Lower lobe of right lung (tissue), 2 donors: ENCODE data around the gene OSBPL5. TPM values are rescaled to one million over a fixed set of nuclear protein-coding genes. Genes with fewer than 3 reads are reported as not detected.
A peak's percentile ranks its signal among the peaks of the same experiment; 100 is the strongest.
"Not testable (repeated sequence)": the region's sequence is repeated elsewhere in the genome, so short reads cannot be mapped to it uniquely, and the experiment has no call there.

ENCODE experiments used
- ATAC-seq, 2 donors: fragments of 200-7000 bp; cut with Tn5 transposase; one replicate each; pipeline ENCODE4 v1.9.1; 2020 to 2022; ENCODE audit warnings: mild to moderate bottlenecking in 2 of 2, moderate library complexity in 2 of 2
- DNase-seq: peaks from one replicate; pipeline ENCODE4 v3.0.0-alpha.2; 2020
- H3K27ac ChIP-seq: fragments of 200-600 bp; one replicate; pipeline ENCODE4 v1.8.0; 2022
- H3K27me3 ChIP-seq: fragments of 200-600 bp; one replicate; pipeline ENCODE4 v1.8.0; 2022; ENCODE audit warnings: low read depth
- H3K36me3 ChIP-seq: fragments of 200-600 bp; one replicate; pipeline ENCODE4 v1.8.0; 2022; ENCODE audit warnings: mild to moderate bottlenecking
- H3K4me1 ChIP-seq: fragments of 200-600 bp; one replicate; pipeline ENCODE4 v1.8.0; 2022
- H3K4me3 ChIP-seq: fragments of 200-600 bp; one replicate; pipeline ENCODE4 v1.8.0; 2022; ENCODE audit warnings: mild to moderate bottlenecking
- H3K9me3 ChIP-seq: fragments of 200-600 bp; one replicate; pipeline ENCODE4 v1.8.0; 2022
- CTCF ChIP-seq: fragments of 200-600 bp; IDR thresholded peaks from one replicate; pipeline ENCODE4 v1.8.0; 2022; ENCODE audit warnings: antibody characterized with exemption, mild to moderate bottlenecking
- intact Hi-C: fragments of 100-400 bp; cut with DNase I; formaldehyde crosslinking; loops from one replicate; pipeline ENCODE4 v1.11.0; 2022
- total RNA-seq: library from RNA; stranded (reverse); fragmentation: NEBNext Ultra II Directional; extraction: Animal tissue kit (Norgen Biotek cat#: 25700); gene quantifications from one replicate; pipeline ENCODE4 v1.2.1, GENCODE V29; 2021
- donor health status: DM: no; HTN: yes; CAD: no; lungs with severe emphysema.

The OSBPL5 gene
- total RNA-seq, 1 donor from 2014 or later: 46.2 TPM

- TF ChIP-seq CTCF: no peak
- intact Hi-C loops: no loop called here
- peaks cover 12% of the 10 kb centered on the region for H3K36me3 ChIP-seq
Observed at GRCh38 chr11:3115321-3115720, 49.8 kb downstream of the OSBPL5 start.

DNA sequence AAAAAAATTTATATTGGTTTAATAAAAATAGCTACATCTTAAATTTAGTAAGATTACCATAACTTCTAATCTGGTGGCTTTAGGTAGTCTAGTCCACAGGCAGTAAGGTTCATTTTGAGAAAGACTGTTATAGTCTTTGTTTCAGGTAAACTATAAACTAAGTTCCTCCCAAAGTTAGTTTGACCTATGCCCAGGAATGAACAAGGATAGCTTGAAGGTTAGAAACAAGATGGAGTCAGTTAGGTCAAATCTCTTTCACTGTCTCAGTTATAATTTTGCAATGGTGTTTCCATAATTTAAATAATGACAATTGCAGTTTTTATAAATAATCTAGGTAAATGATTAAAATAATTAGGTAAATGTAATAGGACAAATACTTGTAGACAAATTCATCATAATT is 51.4 kb downstream of the OSBPL5 start:
- H3K27me3 ChIP-seq, H3K27ac ChIP-seq, ATAC-seq, H3K4me3 ChIP-seq, DNase-seq, H3K36me3 ChIP-seq, intact Hi-C loops, H3K9me3 ChIP-seq: not testable (repeated sequence)
- H3K4me1 ChIP-seq: peaks cover 12% of the 10 kb centered on the region

More at GRCh38 chr11:3115321-3115720, 49.8 kb downstream of the OSBPL5 start:
- H3K27ac ChIP-seq: no peak overlapping the region
- peaks cover 12% of the 10 kb centered on the region for H3K4me1 ChIP-seq
- H3K9me3 ChIP-seq: no peaks in the 10 kb centered on the region
- no peaks in the 10 kb centered on the region for H3K27me3 ChIP-seq
- ATAC-seq: no peak
- no peak for DNase-seq
- no peak overlapping the region for H3K4me3 ChIP-seq

GRCh38 chr11:3111919-3112690 is 53.0 kb downstream of the OSBPL5 start:
- DNase-seq: peak; percentile 3
- peaks cover 15% of the 10 kb centered on the region for H3K36me3 ChIP-seq
- no peak for TF ChIP-seq CTCF

GRCh38 chr11:3111466-3111865 is 53.6 kb downstream of the OSBPL5 start:
- H3K27me3 ChIP-seq: no peaks in the 10 kb centered on the region
- DNase-seq (no peak), ATAC-seq (no peak)
- H3K9me3 ChIP-seq: no peaks in the 10 kb centered on the region
- intact Hi-C loops: no loop called here
- H3K27ac ChIP-seq: no peak overlapping the region
- no peak for TF ChIP-seq CTCF
- H3K36me3 ChIP-seq: peaks cover 21% of the 10 kb centered on the region
- no peak overlapping the region for H3K4me3 ChIP-seq
- H3K4me1 ChIP-seq: peaks cover 12% of the 10 kb centered on the region

More at GRCh38 chr11:3111919-3112690, 53.0 kb downstream of the OSBPL5 start:
- Histone ChIP-seq H3K27ac (no peak overlapping the region), H3K9me3 (no peaks in the 10 kb centered on the region), H3K4me3 (no peak overlapping the region), H3K4me1 (peaks cover 12% of the 10 kb centered on the region), H3K27me3 (no peaks in the 10 kb centered on the region)
- peak; percentile 52 to 80 for ATAC-seq
- intact Hi-C loops: no loop called here

GRCh38 chr11:3109921-3110706 is 55.0 kb downstream of the OSBPL5 start:
- Histone ChIP-seq H3K27me3 (no peaks in the 10 kb centered on the region), H3K36me3 (peaks cover 27% of the 10 kb centered on the region), H3K9me3 (no peaks in the 10 kb centered on the region), H3K27ac (no peak overlapping the region), H3K4me3 (no peak overlapping the region), H3K4me1 (peaks cover 12% of the 10 kb centered on the region)
- ATAC-seq: peak; percentile 80 to 87
- TF ChIP-seq CTCF: peak; percentile 77
- intact Hi-C loops: no loop called here
- DNase-seq: peak; percentile 64

DNA sequence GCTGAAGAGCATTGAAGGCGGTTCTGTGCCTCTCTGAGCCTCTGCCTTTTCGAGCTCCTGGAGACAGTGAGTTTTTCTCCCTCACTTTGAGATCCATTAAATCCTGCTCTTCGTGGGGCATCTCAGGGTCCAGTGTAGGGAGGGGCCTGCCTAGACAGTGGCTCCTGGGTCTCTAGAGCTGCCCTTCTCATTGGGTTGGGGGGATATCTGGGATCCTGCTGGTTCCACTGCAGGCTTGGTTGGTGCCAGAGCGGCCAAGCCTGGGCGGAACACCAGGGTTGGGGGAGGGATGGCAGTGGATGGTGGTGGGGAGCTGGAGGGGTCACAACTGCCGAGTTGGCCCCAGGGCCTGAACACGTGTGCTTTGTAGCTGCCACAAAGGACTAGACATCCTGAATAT is 55.7 kb downstream of the OSBPL5 start:
- DNase-seq (no peak), ATAC-seq (no peak)
- Histone ChIP-seq H3K4me1 (peaks cover 12% of the 10 kb centered on the region), H3K27ac (no peak overlapping the region), H3K36me3 (peaks cover 34% of the 10 kb centered on the region), H3K9me3 (no peaks in the 10 kb centered on the region), H3K4me3 (no peak overlapping the region), H3K27me3 (no peaks in the 10 kb centered on the region)
- no peak for TF ChIP-seq CTCF
- intact Hi-C loops: no loop called here
